PC-9 (cell line): Measurements from ENCODE around the gene ACTRT2. TPM values are rescaled to one million over a fixed set of nuclear protein-coding genes. Genes with fewer than 3 reads are reported as not detected.

ENCODE experiments used
- BruUV-seq: library from RNA; stranded (reverse); fragments of 400-500 nt; replicated peaks from 2 replicates; lab custom pipeline; 2021; lab: Mats Ljungman, UMichigan
- CTCF ChIA-PET: fragments of 300-600 bp; sonication (Branson Sonifier 250); formaldehyde crosslinking; loops from one replicate; lab custom pipeline; 2022; ENCODE audit warnings: antibody characterized with exemption; lab: Charles Lee
- POLR2A ChIA-PET: fragments of 300-600 bp; sonication (Branson Sonifier 250); formaldehyde crosslinking; loops from one replicate; lab custom pipeline; 2022; ENCODE audit warnings: antibody characterized with exemption; ENCODE audit not compliant: unreplicated experiment; lab: Charles Lee
- DNase-seq, 2 experiments: peaks; one replicate each; pipeline versions ENCODE4 v3.0.0 to v3.0.0-alpha.2; 2015 to 2022; ENCODE audit warnings: mixed read lengths in 1 of 2
- H2AFZ ChIP-seq: fragments of 200-600 bp; sonication (generic); 2 replicates; pipeline ENCODE4 v1.8.1; 2017; ENCODE audit warnings: antibody characterized with exemption
- H3F3A ChIP-seq: fragments of 200-600 bp; sonication (generic); 2 replicates; pipeline ENCODE4 v1.8.1; 2017; ENCODE audit warnings: antibody characterized with exemption, mild to moderate bottlenecking, low read depth; ENCODE audit not compliant: insufficient read depth
- H3K27ac ChIP-seq: fragments of 200-600 bp; sonication (generic); 2 replicates; pipeline ENCODE4 v1.6.1; 2016; ENCODE audit warnings: mixed run types
- H3K27me3 ChIP-seq: fragments of 200-600 bp; sonication (generic); 2 replicates; pipeline ENCODE4 v1.6.1; 2016; ENCODE audit warnings: low read depth, mixed run types; ENCODE audit not compliant: insufficient read depth
- H3K36me3 ChIP-seq: fragments of 200-600 bp; sonication (generic); 2 replicates; pipeline ENCODE4 v1.6.1; 2016; ENCODE audit warnings: low read depth, mixed run types
- H3K4me1 ChIP-seq: fragments of 200-600 bp; sonication (generic); replicated peaks from 2 replicates; pipeline ENCODE4 v1.6.1; 2016; ENCODE audit warnings: mixed run types; ENCODE audit not compliant: insufficient read depth
- H3K4me2 ChIP-seq: fragments of 200-600 bp; sonication (generic); 2 replicates; pipeline ENCODE4 v1.6.1; 2017; ENCODE audit warnings: mixed run types
- H3K4me3 ChIP-seq: fragments of 200-600 bp; sonication (generic); 2 replicates; pipeline ENCODE4 v1.6.1; 2016; ENCODE audit warnings: mixed run types
- H3K79me2 ChIP-seq: fragments of 200-600 bp; sonication (generic); 2 replicates; pipeline ENCODE4 v1.6.1; 2017; ENCODE audit warnings: low read depth, mixed run types
- H3K9me2 ChIP-seq: fragments of 200-600 bp; sonication (generic); 2 replicates; pipeline ENCODE4 v1.8.1; 2017; ENCODE audit warnings: mild to moderate bottlenecking; ENCODE audit not compliant: insufficient read depth
- H3K9me3 ChIP-seq: fragments of 200-600 bp; sonication (generic); 2 replicates; pipeline ENCODE4 v1.8.1; 2016; ENCODE audit warnings: low read depth; ENCODE audit not compliant: insufficient read depth
- H4K20me1 ChIP-seq: fragments of 200-600 bp; sonication (generic); 2 replicates; pipeline ENCODE4 v1.8.1; 2017; ENCODE audit not compliant: insufficient read depth
- CTCF ChIP-seq: fragments of 200-600 bp; sonication (generic); conservative IDR thresholded peaks from 2 replicates; pipeline ENCODE4 v1.6.1; 2017; ENCODE audit warnings: mixed run types, antibody characterized with exemption, mild to moderate bottlenecking, moderate library complexity
- EZH2 ChIP-seq: fragments of 200-600 bp; sonication (generic); IDR thresholded peaks from 2 replicates; pipeline ENCODE4 v1.8.0; 2017; ENCODE audit warnings: antibody characterized with exemption, low read depth
- intact Hi-C: fragments of 100-400 bp; cut with micrococcal nuclease; formaldehyde crosslinking; loops from one replicate; pipeline ENCODE4 v1.10.0; 2022; ENCODE audit not compliant: unreplicated experiment
- total RNA-seq: library from RNA; stranded (reverse); gene quantifications from 2 replicates; pipeline ENCODE4 v1.2.3, GENCODE V29; 2021

ACTRT2 gene
- total RNA-seq, 1 experiment from 2014 or later = not detected

GRCh38 chr1:3015269-3015635, 6.0 kb upstream of the ACTRT2 start:
- H3K27me3 ChIP-seq = peaks cover 90% of the 10 kb centered on the region
- no peak overlapping the region for H3K4me3 ChIP-seq
- H3K9me3 ChIP-seq = no peaks in the 10 kb centered on the region
- H2AFZ ChIP-seq = no peak overlapping the region
- no peak overlapping the region for H3K27ac ChIP-seq
- no TSS peak for BruUV-seq
- POLR2A ChIA-PET = no interaction called here
- H3K36me3 ChIP-seq = no peaks in the 10 kb centered on the region
- TF ChIP-seq EZH2 (no peak), CTCF (no peak)
- DNase-seq = no peak
- H4K20me1 ChIP-seq = no peaks in the 10 kb centered on the region
- no peak overlapping the region for H3K4me2 ChIP-seq
- H3K4me1 ChIP-seq = no peaks in the 10 kb centered on the region
- no peaks in the 10 kb centered on the region for H3K79me2 ChIP-seq
- intact Hi-C loops = no loop called here
- H3K9me2 ChIP-seq = no peaks in the 10 kb centered on the region
- CTCF ChIA-PET = no interaction called here
- no peaks in the 10 kb centered on the region for H3F3A ChIP-seq

GRCh38 chr1:3015744-3016143, 5.5 kb upstream of the ACTRT2 start:
- Histone ChIP-seq H4K20me1 (no peaks in the 10 kb centered on the region), H3K9me3 (no peaks in the 10 kb centered on the region), H3K4me1 (no peaks in the 10 kb centered on the region), H3K4me3 (no peak overlapping the region), H2AFZ (no peak overlapping the region), H3K27ac (no peak overlapping the region), H3F3A (no peaks in the 10 kb centered on the region), H3K4me2 (no peak overlapping the region), H3K27me3 (peaks cover 91% of the 10 kb centered on the region), H3K79me2 (no peaks in the 10 kb centered on the region), H3K36me3 (no peaks in the 10 kb centered on the region), H3K9me2 (no peaks in the 10 kb centered on the region)
- DNase-seq = no peak
- ChIA-PET CTCF (no interaction called here), POLR2A (no interaction called here)
- intact Hi-C loops = no loop called here
- BruUV-seq = no TSS peak
- TF ChIP-seq EZH2 = no peak
- TF ChIP-seq CTCF = no peak

- Histone ChIP-seq H3K27ac (no peak overlapping the region), H2AFZ (no peak overlapping the region), H3K9me3 (no peaks in the 10 kb centered on the region), H3K79me2 (no peaks in the 10 kb centered on the region), H3K36me3 (no peaks in the 10 kb centered on the region), H4K20me1 (no peaks in the 10 kb centered on the region), H3F3A (no peaks in the 10 kb centered on the region), H3K9me2 (no peaks in the 10 kb centered on the region), H3K4me1 (no peaks in the 10 kb centered on the region), H3K27me3 (peaks cover 91% of the 10 kb centered on the region), H3K4me2 (no peak overlapping the region), H3K4me3 (no peak overlapping the region)
- no TSS peak for BruUV-seq
- ChIA-PET CTCF (no interaction called here), POLR2A (no interaction called here)
- TF ChIP-seq CTCF = no peak
- no peak for TF ChIP-seq EZH2
- intact Hi-C loops = no loop called here
- DNase-seq = no peak
Measured at GRCh38 chr1:3016641-3017439, 4.4 kb upstream of the ACTRT2 start.
